ENCODE measurements around the gene CACNA1S. TPM values are rescaled to one million over a fixed set of nuclear protein-coding genes. Genes with fewer than 3 reads are reported as not detected.

Gene CACNA1S
- total RNA-seq, 4 donors from 2014 or later = not detected

GRCh38 chr1:201011616-201012015 lies 100.6 kb downstream of the CACNA1S start:
- H3K27me3 ChIP-seq = peaks cover 0 to 59% (median 0%) of the 10 kb centered on the region in 4 donors
- no peaks in the 10 kb centered on the region for H3K36me3 ChIP-seq
- intact Hi-C loops (cut with DNase I) = no loop called here
- H3K9me3 ChIP-seq = no peaks in the 10 kb centered on the region
- 55 to 78% methylated on average over 3 of the region's 3 CpGs for WGBS, 2 donors
- no peak overlapping the region for H3K4me3 ChIP-seq
- no peak for TF ChIP-seq POLR2A (IDR thresholded peaks at IDR 0.05)
- no peak for TF ChIP-seq CTCF (IDR thresholded peaks at IDR 0.05)
- no peak overlapping the region for H3K27ac ChIP-seq
- H3K4me1 ChIP-seq = peaks cover 0 to 39% (median 9%) of the 10 kb centered on the region in 3 donors
- no peak for DNase-seq

- 74 to 95% methylated on average over 4 of the region's 11 CpGs for WGBS, 2 donors
- TF ChIP-seq CTCF (IDR thresholded peaks at IDR 0.05) = no peak
- no peak for TF ChIP-seq POLR2A (IDR thresholded peaks at IDR 0.05)
- Histone ChIP-seq H3K27me3 (peaks cover 0 to 44% (median 0%) of the 10 kb centered on the region in 4 donors), H3K27ac (no peak overlapping the region), H3K4me1 (peaks cover 0 to 24% (median 2%) of the 10 kb centered on the region in 3 donors), H3K36me3 (no peaks in the 10 kb centered on the region), H3K9me3 (no peaks in the 10 kb centered on the region), H3K4me3 (no peak overlapping the region)
- no peak for DNase-seq
- intact Hi-C loops (cut with DNase I) = no loop called here
Measured at GRCh38 chr1:201009962-201010645, 102.1 kb downstream of the CACNA1S start.

- no peak for DNase-seq
- no peak for TF ChIP-seq POLR2A (IDR thresholded peaks at IDR 0.05)
- peaks cover 0 to 11% (median 0%) of the 10 kb centered on the region in 3 donors for H3K4me1 ChIP-seq
- no peaks in the 10 kb centered on the region for H3K36me3 ChIP-seq
- no peak overlapping the region for H3K4me3 ChIP-seq
- no peak overlapping the region for H3K27ac ChIP-seq
- peaks cover 0 to 31% (median 0%) of the 10 kb centered on the region in 4 donors for H3K27me3 ChIP-seq
- H3K9me3 ChIP-seq = no peaks in the 10 kb centered on the region
- 86 to 90% methylated on average over 13 to 19 of the region's 22 CpGs for WGBS, 2 donors
- intact Hi-C loops (cut with DNase I) = no loop called here
Measured at GRCh38 chr1:201008666-201009360, 103.4 kb downstream of the CACNA1S start.

GRCh38 chr1:201007481-201007880 lies 104.7 kb downstream of the CACNA1S start:
- Histone ChIP-seq H3K4me3 (no peak overlapping the region), H3K4me1 (no peaks in the 10 kb centered on the region), H3K27ac (no peak overlapping the region), H3K9me3 (no peaks in the 10 kb centered on the region), H3K36me3 (peaks cover 0 to 9% (median 0%) of the 10 kb centered on the region in 3 donors), H3K27me3 (peaks cover 0 to 19% (median 0%) of the 10 kb centered on the region in 4 donors)
- intact Hi-C loops (cut with DNase I) = no loop called here
- TF ChIP-seq POLR2A (IDR thresholded peaks at IDR 0.05) (no peak), CTCF (IDR thresholded peaks at IDR 0.05) (no peak)
- 94 to 100% methylated on average over 5 of the region's 5 CpGs for WGBS, 2 donors
- DNase-seq = no peak

- Histone ChIP-seq H3K9me3 (no peaks in the 10 kb centered on the region), H3K27ac (no peak overlapping the region), H3K27me3 (peaks cover 0 to 10% (median 0%) of the 10 kb centered on the region in 4 donors), H3K4me1 (no peaks in the 10 kb centered on the region), H3K36me3 (peaks cover 0 to 9% (median 0%) of the 10 kb centered on the region in 3 donors), H3K4me3 (no peak overlapping the region)
- 39 to 58% methylated on average over 2 of the region's 2 CpGs for WGBS, 2 donors
- intact Hi-C loops (cut with DNase I) = no loop called here
- no peak for DNase-seq
- TF ChIP-seq POLR2A (IDR thresholded peaks at IDR 0.05) (no peak), CTCF (IDR thresholded peaks at IDR 0.05) (no peak)
Measured at GRCh38 chr1:201006450-201006849, 105.8 kb downstream of the CACNA1S start.

Measured in esophagus squamous epithelium (tissue), 5 donors.